ENCODE measurements around the gene ADSL.

Gene ADSL

GRCh38 chr22:40408718-40409612, 62.7 kb downstream of the ADSL start:
- TF ChIP-seq ZNF274 (IDR thresholded peaks at IDR 0.05; ENCODE audit: low read depth, low read length) = no peak
- no peak overlapping the region for H3K4me3 ChIP-seq (ENCODE audit: low read length)

- no peak for TF ChIP-seq ZNF274 (IDR thresholded peaks at IDR 0.05; ENCODE audit: low read depth, low read length)
- no peak overlapping the region for H3K4me3 ChIP-seq (ENCODE audit: low read length)
Observed at GRCh38 chr22:40409613-40410113, 63.4 kb downstream of the ADSL start.

DNA sequence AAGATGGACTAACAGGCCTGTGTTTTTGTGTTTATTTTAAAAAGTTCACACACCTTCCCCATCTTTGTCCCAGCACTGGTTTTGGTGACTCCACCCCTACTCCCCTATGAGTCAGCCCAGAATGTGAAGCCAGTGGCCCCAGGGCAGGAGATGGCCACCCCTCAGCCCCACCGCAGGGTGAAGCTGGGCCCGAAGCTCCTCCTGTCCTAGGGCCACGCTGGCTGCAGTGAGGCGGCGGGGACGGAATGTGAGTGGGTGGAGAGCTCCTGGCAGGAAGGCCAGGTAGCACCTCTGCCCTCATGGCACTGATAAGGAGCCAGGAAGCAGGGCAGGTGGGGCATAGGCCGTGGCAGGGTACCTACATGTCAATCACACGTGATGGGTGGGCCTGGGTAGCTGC, 64.0 kb downstream of the ADSL start:
- no peak for TF ChIP-seq ZNF274 (IDR thresholded peaks at IDR 0.05; ENCODE audit: low read depth, low read length)
- H3K4me3 ChIP-seq (ENCODE audit: low read length) = no peak overlapping the region

- no peak for TF ChIP-seq ZNF274 (IDR thresholded peaks at IDR 0.05; ENCODE audit: low read depth, low read length)
Observed at GRCh38 chr22:40410731-40411505, 64.6 kb downstream of the ADSL start.

DNA sequence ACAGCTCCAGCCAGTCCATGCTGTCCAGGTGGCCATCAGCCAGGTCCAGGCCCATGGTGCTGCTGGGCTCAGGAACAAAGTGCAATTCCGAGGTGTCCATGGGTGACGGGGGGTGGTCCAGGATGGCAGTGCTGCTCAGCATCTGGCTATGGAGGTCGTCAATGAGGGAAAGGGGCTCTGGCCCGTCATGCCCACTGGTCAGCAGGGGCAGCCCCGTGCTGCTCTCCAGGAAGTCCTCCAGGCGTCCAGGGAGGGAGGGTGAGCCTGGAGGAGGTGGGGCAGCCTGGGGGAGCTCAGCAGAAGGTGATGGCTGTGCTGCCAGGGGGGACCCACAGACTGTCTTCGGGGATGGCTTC, 65.2 kb downstream of the ADSL start:
- H3K4me3 ChIP-seq (ENCODE audit: low read length) = no peak overlapping the region

More at GRCh38 chr22:40410731-40411505, 64.6 kb downstream of the ADSL start:
- no peak overlapping the region for H3K4me3 ChIP-seq (ENCODE audit: low read length)

GRCh38 chr22:40412441-40412840, 66.1 kb downstream of the ADSL start:
- no peak overlapping the region; the same call in 1 of the 2 replicates for H3K4me3 ChIP-seq (ENCODE audit: low read length)
- no peak for TF ChIP-seq ZNF274 (IDR thresholded peaks at IDR 0.05; ENCODE audit: low read depth, low read length)

More for the DNA sequence above, 65.2 kb downstream of the ADSL start:
- no peak for TF ChIP-seq ZNF274 (IDR thresholded peaks at IDR 0.05; ENCODE audit: low read depth, low read length)

GRCh38 chr22:40413873-40414272, 67.6 kb downstream of the ADSL start:
- H3K4me3 ChIP-seq (ENCODE audit: low read length) = peak overlapping the region; percentile 8; the same call in 1 of the 2 replicates
- TF ChIP-seq ZNF274 (IDR thresholded peaks at IDR 0.05; ENCODE audit: low read depth, low read length) = no peak

DNA sequence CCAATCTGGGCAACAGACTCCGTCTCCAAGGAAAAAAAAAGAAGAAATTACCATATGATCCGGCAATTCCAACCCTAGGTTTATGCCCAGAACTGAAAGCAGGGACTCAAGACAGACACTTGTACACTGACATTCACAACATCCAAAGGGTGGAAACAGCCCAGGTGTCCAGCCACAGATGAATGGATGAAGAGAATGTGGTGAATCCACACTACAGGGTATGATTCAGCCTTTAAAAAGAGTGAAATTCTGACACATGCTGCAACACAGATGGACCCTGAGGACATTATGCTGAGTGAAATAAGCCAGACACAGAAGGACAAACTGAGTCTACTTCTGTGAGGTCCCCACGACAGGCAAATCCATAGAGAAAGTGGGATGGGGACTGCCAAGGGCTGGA, 68.0 kb downstream of the ADSL start:
- H3K4me3 ChIP-seq (ENCODE audit: low read length) = peak overlapping the region; percentile 8; the same call in 1 of the 2 replicates
- no peak for TF ChIP-seq ZNF274 (IDR thresholded peaks at IDR 0.05; ENCODE audit: low read depth, low read length)

DNA sequence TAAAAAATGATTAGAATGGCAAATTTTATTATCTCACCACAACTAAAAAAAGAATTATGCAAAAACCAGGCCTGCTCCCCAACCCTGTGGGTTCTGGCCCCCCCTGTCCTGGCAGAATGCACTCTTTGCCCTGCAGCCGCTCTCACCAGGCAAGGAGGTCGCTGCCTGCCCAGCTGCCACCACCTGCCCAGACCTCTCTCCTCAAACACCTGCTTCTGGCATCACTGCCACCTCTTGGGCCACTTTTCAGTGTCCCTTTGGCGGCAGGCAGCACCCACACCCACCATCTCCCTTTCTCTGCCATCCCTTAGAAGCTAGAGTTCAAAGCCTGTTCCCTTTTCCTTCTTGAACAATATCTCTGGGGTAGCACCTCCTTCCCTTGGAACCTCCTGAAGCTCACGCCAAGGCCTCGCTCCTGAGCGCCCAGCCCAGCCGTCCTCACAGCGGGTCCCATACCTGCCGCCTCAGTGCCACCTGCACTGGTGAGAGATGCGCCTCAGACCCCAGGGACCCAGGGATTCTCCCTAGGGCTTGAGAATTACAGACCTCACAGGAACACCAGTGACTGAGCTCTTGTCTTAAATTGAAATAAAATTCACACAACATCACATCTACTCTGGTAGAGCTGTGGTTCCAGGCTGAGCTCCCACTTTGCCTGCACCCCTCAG, 68.7 kb downstream of the ADSL start:
- no peak for TF ChIP-seq ZNF274 (IDR thresholded peaks at IDR 0.05; ENCODE audit: low read depth, low read length)
- H3K4me3 ChIP-seq (ENCODE audit: low read length) = peak overlapping the region; percentile 4; the same call in 1 of the 2 replicates

- no peak overlapping the region; the same call in 1 of the 2 replicates for H3K4me3 ChIP-seq (ENCODE audit: low read length)
Observed at GRCh38 chr22:40415531-40416266, 69.4 kb downstream of the ADSL start.

DNA sequence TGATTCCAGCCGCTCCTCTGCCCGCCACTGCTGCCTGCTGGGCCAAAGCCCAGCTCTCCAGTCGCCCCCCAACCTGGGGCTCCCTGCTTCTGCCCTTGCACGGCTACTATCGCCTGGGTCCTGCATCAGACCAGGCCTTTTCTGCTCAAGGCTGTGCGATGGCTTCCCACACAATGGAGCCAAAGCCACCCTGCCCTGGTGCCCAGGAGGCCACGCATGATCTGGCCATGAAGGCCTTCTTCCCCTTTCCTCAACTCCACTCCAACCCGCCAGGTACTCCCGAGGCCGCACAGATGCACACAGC, 69.9 kb downstream of the ADSL start:
- H3K4me3 ChIP-seq (ENCODE audit: low read length) = no peak overlapping the region
- no peak for TF ChIP-seq ZNF274 (IDR thresholded peaks at IDR 0.05; ENCODE audit: low read depth, low read length)

More at GRCh38 chr22:40415531-40416266, 69.4 kb downstream of the ADSL start:
- TF ChIP-seq ZNF274 (IDR thresholded peaks at IDR 0.05; ENCODE audit: low read depth, low read length) = no peak

- H3K4me3 ChIP-seq (ENCODE audit: low read length) = no peak overlapping the region
- no peak for TF ChIP-seq ZNF274 (IDR thresholded peaks at IDR 0.05; ENCODE audit: low read depth, low read length)
Observed at GRCh38 chr22:40416636-40417035, 70.3 kb downstream of the ADSL start.

GRCh38 chr22:40417041-40417440, 70.7 kb downstream of the ADSL start:
- TF ChIP-seq ZNF274 (IDR thresholded peaks at IDR 0.05; ENCODE audit: low read depth, low read length) = no peak
- H3K4me3 ChIP-seq (ENCODE audit: low read length) = no peak overlapping the region
